ENCODE data around the gene MAPK9.

DNA sequence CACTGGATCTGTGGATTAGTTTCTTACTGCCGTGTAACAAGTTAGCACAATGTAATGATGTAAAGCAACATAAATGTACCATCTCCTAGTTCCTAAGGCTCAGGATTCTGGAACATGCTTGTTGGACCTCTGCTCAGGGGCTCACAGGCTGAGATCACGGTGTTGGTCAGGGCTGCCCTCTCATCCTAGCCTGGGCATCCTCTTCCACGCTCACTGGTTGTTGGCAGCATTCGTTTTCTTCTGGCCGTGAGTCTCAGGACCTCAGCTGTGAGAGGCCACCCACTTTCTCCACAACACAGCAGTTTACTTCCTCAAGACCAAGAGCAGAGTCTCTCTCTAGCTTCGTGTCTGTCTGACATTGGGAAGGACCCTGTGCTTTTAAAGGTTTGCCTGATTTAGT, 100.2 kb downstream of the MAPK9 start:
- TF ChIP-seq, protein P1, sequence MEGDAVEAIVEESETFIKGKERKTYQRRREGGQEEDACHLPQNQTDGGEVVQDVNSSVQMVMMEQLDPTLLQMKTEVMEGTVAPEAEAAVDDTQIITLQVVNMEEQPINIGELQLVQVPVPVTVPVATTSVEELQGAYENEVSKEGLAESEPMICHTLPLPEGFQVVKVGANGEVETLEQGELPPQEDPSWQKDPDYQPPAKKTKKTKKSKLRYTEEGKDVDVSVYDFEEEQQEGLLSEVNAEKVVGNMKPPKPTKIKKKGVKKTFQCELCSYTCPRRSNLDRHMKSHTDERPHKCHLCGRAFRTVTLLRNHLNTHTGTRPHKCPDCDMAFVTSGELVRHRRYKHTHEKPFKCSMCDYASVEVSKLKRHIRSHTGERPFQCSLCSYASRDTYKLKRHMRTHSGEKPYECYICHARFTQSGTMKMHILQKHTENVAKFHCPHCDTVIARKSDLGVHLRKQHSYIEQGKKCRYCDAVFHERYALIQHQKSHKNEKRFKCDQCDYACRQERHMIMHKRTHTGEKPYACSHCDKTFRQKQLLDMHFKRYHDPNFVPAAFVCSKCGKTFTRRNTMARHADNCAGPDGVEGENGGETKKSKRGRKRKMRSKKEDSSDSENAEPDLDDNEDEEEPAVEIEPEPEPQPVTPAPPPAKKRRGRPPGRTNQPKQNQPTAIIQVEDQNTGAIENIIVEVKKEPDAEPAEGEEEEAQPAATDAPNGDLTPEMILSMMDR (IDR thresholded peaks at IDR 0.05; ENCODE audit: borderline replicate concordance, extremely low read depth, low read length, poor library complexity, severe bottlenecking): no peak
- TF ChIP-seq EZH2 (IDR thresholded peaks at IDR 0.05; ENCODE audit: borderline replicate concordance, low read depth, low read length, severe bottlenecking): no peak
